GM10248 (cell line): ENCODE measurements around the gene SHROOM3.

Source experiments
- CTCF ChIA-PET: fragments of 300-600 bp; sonication (Branson Sonifier 250); formaldehyde crosslinking; extraction: SDS; loops from one replicate; lab custom pipeline; 2021; ENCODE audit warnings: antibody characterized with exemption; lab: Yijun Ruan, JAX
- POLR2A ChIA-PET: fragments of 350-650 bp; sonication (Branson Sonifier 250); formaldehyde crosslinking; extraction: SDS; loops from one replicate; lab custom pipeline; 2020; ENCODE audit warnings: antibody characterized with exemption; lab: Yijun Ruan, JAX
- DNase-seq: peaks from one replicate; pipeline ENCODE4 v3.0.0; 2012; ENCODE audit errors: extremely low spot score
- TF ChIP-seq, protein P1 (sequence below): IDR thresholded peaks from 2 replicates; pipeline ENCODE4 v1.5.1; 2012; ENCODE audit warnings: mild to moderate bottlenecking, low read depth; ENCODE audit errors: extremely low read depth, missing control alignments, control extremely low read depth

The SHROOM3 gene

GRCh38 chr4:76689145-76689817, 254.3 kb downstream of the SHROOM3 start:
- ChIA-PET POLR2A (no interaction called here), CTCF (interaction anchor here (0.7 to 2.3 kb wide), 5 partner anchors 9 to 515 kb away, joined by 3 to 7 read pairs (median 3); no protein-coding TSS in a partner anchor)
- TF ChIP-seq, protein P1, sequence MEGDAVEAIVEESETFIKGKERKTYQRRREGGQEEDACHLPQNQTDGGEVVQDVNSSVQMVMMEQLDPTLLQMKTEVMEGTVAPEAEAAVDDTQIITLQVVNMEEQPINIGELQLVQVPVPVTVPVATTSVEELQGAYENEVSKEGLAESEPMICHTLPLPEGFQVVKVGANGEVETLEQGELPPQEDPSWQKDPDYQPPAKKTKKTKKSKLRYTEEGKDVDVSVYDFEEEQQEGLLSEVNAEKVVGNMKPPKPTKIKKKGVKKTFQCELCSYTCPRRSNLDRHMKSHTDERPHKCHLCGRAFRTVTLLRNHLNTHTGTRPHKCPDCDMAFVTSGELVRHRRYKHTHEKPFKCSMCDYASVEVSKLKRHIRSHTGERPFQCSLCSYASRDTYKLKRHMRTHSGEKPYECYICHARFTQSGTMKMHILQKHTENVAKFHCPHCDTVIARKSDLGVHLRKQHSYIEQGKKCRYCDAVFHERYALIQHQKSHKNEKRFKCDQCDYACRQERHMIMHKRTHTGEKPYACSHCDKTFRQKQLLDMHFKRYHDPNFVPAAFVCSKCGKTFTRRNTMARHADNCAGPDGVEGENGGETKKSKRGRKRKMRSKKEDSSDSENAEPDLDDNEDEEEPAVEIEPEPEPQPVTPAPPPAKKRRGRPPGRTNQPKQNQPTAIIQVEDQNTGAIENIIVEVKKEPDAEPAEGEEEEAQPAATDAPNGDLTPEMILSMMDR, result peak; percentile 0
- DNase-seq, result peak; percentile 42

DNA sequence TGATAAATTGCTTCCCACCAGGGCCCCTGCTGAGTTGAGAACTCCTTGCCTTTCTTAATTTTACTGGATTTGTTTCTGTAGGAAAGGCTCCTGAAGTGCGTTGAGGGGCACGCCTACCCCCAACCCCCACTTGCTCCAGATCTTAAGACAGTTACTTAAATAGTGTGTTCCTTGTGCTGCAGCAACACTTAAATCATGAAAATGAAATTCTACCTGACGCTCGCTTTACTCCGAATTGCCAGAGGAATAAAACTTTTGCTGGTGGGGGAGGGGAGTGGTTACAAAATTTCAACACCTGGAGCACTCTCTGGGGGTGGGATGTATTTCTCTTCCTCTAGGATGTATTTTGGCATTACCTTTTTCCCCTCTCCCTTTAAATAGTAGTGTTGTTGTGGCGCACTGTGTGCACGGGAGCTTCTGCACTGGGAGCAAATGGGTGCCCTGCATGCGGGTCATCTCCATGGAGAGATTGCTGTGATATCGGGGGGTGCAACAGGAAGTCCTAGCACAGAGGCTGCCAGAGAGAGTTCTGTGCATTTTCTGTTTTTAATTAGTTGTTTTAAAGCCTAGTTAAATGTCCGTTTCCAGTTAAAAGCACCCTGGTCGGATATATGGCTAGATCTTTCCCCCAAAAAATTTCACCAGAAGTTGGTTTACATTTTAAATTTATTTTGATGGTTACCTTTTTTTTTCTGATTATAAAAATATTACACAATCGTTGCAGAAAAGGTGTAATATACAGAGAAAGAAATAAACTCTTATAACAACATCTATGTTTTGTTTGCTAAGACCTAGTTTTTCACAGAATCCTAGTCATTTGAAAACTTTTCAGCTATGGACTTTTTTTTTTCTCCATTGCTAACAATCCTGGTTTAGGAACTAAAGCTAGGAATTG, 255.2 kb downstream of the SHROOM3 start:
- ChIA-PET CTCF (interaction anchor here (1.4 to 1.6 kb wide), 3 partner anchors 8 to 69 kb away, joined by 3 to 5 read pairs (median 3); no protein-coding TSS in a partner anchor), POLR2A (no interaction called here)
- DNase-seq, result no peak
- TF ChIP-seq, protein P1, result no peak

DNA sequence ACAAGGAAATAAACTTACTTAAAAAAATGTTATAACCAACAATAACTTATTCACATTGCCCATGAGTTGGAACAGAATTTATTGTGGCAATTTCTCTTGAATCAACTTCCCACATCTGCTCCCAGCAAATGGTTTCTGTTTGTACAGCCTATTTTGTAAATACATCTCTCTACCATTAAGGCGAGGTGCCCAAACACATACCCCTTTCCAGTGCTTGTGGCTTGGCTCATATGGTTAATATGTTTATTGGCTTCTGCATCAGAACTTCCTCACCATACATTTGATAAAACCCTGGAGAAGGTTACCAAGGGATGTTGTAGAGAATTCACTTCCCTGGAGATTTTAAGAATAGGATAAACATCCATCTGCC, 255.9 kb downstream of the SHROOM3 start:
- POLR2A ChIA-PET, result no interaction called here
- CTCF ChIA-PET, result no interaction called here
- DNase-seq, result no peak
- TF ChIP-seq, protein P1, result no peak

DNA sequence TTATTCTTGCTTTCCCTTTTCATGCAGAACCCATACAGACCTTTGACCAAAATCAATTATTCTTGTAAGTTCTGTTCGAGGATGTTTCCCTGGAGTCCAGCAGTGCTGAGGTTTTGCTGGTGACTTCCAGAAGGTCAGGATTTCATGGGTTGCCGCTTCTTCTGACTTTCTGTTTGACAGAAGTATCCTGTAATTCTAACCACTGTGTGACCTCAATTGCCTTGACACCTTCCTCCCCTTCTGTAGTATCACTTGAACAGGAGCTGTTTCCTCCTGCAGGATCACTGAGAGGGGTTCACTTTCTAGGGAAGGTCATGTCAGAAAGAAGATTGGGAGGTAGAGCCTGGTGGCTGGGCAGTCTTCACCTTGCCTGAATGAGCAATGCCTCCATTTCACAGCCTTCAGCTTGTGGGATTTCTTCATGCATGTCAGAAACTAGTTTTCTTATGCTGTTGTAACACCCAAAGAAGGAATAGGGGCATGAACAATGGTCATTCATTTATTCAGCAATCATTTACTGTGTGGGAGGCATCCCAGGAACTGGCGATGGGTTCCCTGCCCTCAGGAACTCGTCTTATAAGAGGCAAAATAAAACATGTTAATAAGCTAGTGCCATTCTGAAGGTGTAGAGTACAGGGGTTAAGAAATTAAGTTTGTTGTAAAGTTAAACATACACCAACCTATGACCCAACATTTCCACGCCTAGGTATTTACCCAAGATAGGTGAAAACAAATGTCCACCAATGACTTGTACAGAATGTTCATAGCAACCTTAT, 257.0 kb downstream of the SHROOM3 start:
- DNase-seq, result no peak
- POLR2A ChIA-PET, result no interaction called here
- CTCF ChIA-PET, result no interaction called here
- TF ChIP-seq, protein P1, result no peak

DNA sequence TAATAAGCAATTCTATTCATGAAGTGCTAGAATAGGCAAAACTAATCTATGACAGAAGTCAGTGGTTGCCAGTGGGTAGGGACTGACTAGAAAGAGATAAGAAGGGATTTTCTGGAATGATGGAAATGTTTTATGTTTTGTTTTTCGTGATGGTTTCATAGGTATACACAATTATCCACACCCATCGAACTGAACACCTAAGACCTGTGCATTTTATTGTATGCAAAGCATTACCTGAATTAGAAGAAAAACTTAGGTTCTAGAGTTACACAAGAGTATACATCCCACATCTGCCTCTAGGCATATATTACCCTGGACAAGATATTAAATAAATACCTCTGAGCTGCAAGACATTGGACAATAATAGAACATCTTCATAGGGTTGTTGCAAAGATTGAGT, 257.7 kb downstream of the SHROOM3 start:
- ChIA-PET POLR2A (no interaction called here), CTCF (no interaction called here)
- DNase-seq, result no peak
- TF ChIP-seq, protein P1, result no peak

GRCh38 chr4:76694056-76694455, 259.0 kb downstream of the SHROOM3 start:
- TF ChIP-seq, protein P1, result no peak
- ChIA-PET CTCF (no interaction called here), POLR2A (interaction anchor here (0.8 kb wide), 1 partner anchor 29 kb away, joined by 3 read pairs; no protein-coding TSS in a partner anchor)
- no peak for DNase-seq
